Measurements from ENCODE around the gene GADD45G.
A peak's percentile ranks its signal among the peaks of the same experiment; 100 is the strongest.

The GADD45G gene, protein sequence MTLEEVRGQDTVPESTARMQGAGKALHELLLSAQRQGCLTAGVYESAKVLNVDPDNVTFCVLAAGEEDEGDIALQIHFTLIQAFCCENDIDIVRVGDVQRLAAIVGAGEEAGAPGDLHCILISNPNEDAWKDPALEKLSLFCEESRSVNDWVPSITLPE

DNA sequence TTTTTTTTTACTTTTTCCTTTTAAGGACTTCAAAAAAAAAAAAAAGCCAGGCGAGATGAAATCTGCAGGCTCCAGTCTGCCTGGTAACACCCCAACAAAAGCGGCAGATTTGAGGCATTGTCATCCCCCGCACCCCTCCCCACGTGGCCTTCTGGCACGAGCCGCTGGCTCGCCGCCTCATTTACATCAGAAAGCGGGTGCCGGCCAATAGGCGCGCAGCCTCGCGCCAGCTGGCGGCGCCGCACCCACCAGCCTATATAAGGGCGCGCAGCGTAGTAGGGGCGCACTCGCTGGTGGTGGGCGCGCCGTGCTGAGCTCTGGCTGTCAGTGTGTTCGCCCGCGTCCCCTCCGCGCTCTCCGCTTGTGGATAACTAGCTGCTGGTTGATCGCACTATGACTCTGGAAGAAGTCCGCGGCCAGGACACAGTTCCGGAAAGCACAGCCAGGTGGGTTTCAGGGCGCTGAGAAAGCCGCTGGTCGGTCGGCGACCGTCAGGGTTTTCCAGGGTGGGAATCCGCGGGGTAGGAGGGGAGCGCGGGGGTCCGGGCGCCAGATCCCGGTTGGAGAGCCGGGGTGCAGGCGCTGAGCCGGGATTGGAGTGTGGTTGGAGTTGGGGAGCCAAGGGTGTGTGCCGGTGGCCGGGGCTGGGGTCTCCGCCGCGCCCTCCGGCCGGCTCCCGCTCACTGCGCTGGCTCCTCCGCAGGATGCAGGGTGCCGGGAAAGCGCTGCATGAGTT, at the start of gene GADD45G:
Gene GADD45G, plus strand, starts transcription at position 284 of the 736 bp plus-strand sequence. Its CDS starts 110 bp downstream, at position 394.
- peak; percentile 93 for DNase-seq

DNA sequence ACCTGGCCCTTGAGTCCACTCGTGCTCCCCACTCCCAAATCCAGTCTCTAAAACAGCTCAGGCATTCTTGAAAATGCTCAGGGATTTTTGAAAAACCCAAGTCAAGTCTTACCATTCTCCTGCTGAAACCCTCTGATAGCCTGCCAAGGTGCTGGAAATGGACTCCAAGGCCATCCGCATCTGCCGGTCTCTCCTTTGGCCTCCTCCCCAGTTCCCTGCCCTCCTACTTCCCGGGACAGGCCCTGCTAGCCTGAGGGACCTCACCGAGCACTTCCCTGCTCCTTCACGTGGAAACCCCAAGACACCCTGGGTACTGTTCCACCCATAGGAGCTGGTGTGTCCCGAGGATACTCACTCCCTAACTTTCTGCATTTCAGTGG, 49.8 kb upstream of the GADD45G start:
- no peak for DNase-seq

DNA sequence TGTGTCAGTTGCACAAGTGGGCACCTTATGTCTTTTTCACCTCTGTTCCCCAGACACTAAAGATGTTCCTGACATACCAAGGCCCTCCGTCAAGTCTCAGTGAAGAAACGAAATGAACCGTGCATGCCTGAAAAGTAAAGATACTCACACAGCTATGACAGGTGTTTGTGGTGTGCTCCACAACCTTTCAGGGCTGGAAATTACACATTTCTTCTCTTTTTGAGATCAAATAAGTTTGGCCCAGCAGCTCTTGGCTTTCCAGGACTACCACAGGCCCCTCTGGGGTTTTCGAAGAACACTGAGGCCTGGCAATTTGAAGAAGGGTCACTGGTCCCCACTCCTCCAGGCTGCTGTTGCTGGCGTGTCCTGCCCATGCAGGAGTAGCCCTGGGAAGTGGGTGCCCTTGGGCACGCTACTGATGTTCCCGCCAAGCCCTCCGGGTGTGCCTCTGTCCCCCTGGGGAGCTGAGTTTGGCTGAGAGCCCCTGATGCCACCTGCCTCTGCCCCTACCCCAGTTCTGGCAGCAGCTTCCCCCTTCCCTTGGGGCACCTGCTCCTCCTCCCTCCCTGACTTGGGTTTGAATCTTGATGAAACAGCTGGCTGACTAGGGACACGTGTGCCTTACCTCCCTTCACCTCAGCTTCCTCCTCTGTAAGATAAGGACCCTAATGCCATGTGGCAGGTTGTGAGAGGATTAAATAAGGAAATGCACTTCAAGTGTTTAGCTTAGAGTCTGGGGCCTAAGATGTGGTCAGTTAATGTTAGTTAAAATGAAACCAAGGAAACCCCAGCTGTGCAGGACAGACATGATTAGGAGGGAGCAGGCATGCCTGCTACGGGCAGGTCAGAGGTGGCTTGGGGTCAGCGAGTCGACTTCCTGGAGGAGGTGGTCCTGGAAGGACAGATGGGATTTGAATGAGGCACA, 49.1 kb upstream of the GADD45G start:
- no peak for DNase-seq

DNA sequence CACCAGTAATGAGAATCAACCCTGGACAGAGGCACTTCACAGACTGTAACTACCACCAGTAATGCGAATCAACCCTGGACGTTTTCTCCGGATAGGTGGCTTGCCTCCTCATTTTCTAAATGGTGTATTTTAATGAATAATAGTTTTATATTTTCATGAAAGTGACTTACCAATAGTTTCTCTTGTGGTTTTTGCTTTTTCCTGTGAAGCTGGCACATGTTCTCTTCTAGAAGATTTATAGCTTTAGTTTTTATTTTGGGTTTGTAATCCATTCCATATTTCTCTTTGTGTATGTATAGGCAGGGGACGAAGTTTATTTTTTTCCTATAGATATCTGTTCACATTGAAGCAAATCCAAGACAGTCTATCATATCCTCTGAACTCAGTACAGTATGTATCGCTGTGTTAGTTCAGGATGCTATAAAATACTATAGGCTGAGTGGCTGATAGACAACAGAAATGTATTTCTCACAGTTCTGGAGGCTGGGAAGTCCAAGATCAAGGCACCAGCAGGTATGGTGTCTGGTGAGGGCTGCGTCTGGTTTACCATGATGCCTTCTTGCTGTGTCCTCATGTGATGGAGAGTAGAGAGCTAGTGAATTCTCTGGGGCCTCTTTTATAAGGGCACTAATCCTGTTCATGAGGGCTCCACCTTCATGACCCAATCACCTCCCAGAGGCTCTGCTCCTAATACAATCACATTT, 46.5 kb upstream of the GADD45G start:
- no peak for DNase-seq

DNA sequence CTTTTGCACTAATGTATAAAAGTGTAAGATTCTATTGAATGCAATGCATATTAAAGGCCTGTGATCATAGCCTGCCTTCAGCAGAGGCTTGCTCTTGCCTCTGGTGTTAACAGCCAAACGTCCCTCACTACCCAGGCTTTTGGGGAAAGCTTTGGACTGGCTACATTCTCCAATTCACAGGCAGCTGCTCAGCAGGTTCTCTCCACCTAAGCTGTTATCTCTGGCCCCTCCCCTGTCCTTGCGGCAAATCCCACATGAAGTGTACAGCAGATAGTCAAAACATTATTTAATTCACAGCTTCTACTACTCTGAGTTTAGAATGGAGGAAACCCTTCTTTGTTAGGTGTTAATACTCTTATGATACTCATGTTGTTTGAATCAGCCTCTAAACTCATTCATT, 45.9 kb upstream of the GADD45G start:
- DNase-seq, result no peak

DNA sequence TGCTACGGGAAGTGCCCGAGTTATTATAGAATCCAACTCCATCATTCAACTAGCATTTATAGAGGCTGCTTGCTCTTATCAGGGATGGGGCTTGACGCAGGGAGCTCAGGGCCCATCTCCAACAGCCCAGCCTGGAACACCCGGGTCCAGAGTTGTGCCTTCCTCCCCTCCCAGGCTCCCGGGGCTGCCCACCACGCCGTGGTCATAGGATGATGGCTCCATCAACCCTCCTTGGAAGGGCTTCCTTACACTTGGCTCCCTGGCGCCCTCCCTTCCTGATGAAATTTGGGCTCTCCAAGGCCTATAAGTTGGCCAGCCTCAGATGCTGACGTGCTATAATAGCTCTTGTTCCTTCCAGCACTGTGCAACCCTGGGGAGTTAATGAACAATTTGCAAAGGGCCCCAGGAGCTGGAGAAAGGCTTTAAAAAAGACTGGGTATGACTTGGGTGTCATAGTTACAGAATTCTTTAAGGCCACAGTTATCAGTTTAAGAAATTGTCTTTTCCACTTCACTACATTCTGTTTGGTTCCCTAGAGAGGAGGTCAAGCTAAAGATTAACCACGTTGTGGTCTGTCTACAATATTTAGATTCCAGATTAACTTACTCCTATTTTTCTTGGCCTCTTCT, 42.5 kb upstream of the GADD45G start:
- no peak for DNase-seq

DNA sequence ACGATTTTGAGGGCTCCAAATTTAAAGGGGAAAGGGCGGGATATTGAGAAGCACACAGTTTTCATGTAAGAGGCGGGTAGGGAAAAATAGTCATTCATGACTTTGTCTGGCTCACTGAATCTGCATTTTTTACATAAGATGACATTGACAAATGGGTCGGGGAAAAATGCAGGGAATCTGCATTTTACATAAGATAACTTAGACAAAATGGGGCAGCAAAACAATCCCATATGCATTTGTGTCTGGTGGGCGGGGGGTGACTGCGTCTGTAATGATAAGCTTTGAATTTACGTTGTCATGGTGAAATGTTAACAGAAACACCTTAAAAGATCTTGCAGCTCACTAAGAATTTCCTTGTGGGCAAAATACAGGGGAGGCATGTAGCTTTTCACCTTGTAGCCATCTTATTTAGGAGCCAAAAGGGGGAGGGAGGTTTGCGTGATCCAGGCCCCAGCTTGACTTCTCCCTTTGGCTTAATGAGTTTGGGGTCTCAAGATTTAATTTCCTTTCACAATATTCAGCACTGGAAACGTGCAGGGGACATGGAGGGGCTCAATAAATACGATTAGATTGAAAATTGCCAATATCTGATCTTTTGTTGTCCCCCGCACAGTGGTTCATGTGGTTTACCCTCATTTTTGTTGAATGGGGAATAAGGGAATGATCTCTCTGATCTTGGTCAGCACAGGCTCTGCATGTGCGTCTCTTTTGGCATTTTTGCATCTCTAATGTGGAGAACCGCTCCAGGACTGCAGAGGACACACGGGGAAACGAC, 41.1 kb upstream of the GADD45G start:
- DNase-seq, result no peak

DNA sequence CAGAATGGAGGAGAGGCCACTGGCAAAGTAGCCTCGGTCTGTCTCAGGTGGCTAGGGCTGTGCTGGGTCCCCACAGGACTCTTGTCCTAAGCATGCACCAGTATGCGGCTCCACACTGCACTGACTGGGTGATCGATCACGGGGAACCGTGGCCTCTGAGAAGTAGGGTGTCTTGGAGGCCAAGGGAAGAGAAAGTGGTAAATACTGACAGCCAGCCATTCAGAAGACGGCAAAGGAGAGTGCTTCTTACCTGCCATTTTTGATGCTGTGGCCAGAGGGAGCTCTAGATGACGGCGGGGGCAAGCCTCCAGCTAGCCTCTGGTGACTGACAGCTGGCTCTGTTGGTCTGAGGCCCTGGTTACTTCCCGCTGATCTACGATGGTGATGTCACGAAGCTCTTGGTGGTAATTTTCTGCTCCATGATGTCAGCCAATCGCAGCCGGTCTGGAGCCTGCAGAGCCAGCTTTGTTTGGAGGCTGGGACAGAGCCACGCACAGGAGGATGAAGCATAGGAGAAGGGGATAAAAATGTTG, 40.4 kb upstream of the GADD45G start:
- no peak for DNase-seq

DNA sequence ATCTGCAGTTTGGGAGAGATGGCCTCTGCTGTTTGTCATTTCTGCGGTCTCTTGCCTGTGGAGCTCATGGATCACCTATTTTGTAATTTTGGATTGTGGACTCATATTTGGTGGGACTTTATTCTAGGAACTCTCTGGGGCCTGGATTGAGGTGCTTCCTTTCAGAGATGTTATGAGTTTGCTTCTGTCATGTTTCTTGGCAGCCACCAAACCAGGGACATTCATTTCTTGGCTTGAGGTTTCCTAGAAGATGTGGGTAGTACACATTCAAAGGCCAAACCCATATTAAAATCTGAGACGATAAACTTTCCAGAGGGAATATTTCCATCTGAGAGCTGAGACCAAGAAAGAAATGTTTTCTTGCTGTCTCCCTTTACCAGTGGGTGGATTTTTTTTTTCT, 37.2 kb upstream of the GADD45G start:
- no peak for DNase-seq

DNA sequence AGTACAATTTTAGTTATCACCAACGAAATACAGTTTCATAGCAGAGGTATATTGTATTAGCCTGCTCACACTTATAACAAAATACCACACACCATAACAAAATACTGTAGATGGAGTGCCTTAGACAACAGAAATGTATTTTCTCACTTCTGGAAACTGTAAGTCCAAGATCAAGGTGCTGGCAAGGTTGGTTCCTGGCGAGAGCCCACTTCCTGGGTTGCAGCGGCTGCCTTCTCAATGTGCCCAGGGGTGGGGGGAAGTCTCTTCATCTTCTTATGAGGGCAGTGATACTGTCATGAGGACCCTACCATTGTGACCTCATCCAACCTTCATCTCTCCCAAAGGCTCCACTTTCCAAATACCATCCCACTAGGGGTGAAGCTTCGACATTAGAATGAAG, 30.5 kb upstream of the GADD45G start:
- no peak for DNase-seq

DNA sequence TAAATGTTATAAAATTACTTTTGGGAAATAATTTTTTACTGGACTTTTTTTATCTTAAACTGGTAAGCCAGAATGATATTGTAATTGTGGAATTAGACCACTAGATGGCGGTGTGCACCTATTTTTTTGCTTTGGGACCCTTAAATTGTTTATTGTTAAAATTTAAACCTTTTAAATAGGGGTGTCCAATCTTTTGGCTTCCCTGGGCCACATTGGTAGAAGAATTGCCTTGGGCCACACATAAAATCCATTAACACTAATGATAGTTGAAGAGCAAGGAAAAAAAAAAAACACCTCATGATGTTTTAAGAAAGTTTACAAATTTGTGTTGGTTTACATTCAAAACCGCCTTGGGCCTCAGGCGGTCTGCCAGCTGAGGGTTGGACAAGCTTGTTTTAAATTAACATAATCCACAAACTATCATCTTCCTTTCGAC, 28.4 kb upstream of the GADD45G start:
- DNase-seq, result peak; percentile 43

DNA sequence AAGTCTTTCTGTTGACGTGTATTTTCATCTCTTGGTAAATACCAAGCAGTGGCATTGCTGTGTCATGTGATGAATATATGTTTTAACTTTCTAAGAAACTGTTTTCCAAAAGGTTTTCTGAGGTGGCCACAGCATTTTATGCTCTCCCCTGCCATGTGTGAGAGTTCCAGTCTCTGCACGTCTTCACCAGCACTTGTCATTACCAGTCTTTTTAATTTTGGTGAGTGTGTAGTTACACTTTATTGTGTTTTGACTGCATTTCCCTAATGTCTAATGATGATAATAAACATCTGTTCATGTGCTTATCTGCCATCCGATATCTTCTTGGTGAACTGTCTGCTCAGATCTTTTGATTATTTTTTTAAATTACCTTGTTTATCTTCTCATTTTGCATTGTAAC, 27.4 kb upstream of the GADD45G start:
- no peak for DNase-seq

DNA sequence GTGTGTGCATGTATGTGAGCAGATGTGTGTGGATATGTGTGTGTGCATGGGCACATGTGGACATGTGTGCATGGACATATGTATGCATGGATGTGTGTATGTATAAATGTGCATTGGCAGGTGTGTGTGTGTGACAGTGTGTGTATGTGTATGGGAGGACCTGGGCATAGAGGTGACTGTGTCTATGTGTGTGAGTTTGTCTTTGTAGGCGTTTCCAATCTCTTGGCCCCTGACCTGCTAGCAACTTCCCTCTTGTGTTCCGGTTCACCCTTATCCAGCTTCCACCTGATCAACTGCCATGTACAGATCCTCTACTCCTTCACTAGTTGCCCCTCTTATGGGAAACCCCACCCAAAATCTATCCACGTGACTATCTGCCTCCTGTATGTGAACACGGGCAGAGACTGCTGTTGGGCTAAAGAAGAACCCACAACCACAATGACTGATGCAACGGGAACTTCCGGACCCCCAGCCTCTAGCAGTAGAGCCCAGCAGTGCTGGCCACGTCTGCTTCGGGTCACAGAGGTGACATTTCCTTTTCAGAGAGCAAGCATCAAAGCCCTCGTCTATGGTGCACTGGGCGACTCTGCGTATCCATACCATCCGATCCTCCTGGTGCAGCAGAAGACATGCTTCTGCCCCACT, 24.9 kb upstream of the GADD45G start:
- DNase-seq, result peak; percentile 16

DNA sequence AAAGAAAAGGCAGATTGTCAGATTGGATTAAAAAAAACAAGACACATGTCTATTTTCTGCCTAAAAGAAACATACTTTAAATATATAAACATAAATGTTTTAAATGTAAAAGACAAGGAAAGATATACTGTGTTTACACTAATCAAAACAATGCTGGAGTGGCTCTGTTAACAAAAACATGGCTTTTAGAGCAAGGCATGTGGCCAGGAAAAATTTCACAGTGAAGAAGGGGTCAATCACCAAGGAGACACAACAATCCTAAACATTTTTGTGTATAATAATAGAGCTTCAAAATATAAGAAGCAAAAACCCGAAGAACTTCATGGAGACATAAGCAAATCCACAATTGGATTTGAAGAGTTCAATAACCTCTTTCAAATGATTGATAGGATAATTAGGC, 18.5 kb upstream of the GADD45G start:
- no peak for DNase-seq

DNA sequence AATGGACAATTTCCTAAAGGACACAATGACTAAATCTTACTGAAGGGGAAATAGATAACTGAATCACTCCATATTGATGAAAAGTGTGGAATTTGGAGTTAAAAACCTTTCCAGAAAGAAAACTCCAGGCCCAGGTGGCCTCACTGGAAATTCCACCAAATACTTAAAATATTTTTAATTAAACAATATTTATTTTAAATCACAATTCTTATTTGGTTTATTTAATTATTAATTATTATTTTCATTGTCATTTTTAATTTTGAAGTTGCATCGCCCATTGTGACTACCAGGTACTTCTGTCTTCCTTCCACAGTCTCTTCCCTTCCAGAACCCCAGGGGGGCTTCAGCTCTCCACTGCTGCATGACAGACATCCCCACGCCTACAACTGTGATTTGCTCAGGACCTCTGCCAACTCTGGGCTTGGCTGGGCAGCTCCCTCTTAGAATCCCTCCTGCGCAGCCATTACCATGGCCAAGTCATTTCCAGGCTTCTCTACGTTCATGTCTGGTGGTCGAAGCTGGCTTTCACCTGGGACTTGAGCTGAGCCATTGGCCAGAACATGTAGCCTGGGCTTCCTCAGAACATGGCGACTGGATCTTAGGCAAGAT, 16.4 kb upstream of the GADD45G start:
- DNase-seq, result no peak

DNA sequence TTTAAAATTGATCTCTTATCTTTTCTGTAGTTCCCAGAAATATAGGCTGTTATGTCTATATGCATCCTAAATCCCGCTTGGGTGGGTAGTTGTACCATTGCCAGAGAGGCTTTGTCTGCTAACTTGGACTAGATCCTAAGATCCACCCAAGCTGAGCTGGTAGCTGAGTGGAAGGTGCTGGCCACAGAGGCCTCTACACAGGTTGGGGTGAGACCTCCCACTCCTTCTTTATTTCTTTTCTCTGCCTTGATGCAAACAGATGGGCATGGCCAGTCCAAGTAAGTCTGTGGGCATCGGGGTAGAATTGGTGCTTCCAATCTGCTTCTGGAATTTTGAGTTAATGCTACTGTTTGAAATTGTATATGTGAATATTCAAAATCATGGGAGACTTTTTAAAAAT, 14.4 kb upstream of the GADD45G start:
- no peak for DNase-seq

DNA sequence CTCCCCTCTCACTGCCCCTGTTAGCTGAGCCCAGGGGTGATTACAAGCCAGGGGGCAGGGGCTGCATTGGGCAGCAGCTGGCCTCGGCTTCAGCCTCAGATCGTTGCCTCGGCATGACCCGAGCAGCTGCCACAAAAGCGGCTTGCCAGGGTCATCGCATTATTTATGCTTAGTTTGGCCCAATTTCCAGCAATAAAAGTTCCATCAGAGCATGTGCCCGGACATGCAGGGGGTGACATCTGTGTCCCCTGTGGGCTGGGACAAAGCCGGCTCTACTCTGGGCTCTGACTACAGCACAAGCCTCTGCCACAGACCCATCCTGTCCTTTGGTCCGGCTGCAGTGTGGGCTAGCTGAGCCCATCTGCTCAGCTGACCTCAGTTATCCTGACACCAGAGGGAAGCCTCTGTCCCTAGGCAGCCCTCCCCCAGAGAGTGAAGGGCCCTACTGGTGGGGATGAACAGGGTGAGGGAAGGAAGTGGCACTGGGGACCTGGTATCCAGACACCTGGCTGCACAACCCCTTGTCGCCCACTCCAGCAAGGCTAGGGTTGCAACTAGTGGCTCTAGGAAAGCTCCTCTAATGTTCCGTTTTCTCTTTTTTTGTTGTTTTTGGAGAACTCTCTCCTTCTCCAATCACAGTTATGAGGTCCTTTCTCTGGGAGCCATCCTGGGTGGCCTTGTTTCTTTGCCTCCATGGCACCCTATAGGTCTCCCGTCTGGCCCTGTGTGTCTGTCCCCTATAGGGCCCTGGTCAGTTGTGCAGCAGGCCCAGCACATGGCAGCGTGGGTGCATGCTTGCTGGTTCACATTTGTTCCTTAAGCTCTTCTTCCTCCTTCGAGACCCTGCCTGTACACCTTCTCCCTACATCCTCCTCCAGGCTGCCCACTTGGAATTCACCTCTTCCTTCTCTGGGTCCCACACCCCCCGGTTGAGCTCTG, 13.3 kb upstream of the GADD45G start:
- DNase-seq, result no peak

DNA sequence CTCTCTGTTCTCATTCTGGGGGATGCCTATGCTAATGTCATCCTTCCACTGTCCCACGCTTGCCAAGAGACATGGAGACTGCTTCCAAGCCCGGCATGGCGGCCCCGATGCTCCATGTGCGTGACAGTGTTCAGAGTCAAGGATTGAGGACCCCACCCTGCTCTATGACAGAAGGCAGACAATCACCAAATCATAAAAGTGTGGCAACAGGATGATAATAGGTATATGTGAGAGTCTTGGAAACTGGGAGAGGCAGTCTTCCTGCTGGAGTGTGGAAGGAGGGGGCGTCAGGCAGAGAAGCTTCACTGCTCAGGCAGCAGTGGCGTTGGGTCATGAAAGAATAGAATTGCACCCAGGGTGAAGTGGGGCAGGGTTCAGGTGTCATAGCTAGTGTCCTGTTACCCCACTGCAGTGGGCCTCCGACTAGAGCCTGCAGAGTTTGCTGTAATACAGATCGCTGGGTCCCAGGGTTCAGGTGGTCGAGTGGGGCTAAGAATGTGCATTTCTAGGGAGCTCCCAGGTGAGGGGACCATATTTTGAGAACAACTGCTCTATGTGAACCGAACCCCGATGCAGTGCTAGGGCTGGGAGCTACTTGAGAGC, 12.5 kb upstream of the GADD45G start:
- DNase-seq, result no peak
